ENCODE results near the gene TNFRSF18. TPM values are rescaled to one million over a fixed set of nuclear protein-coding genes. Genes with fewer than 3 reads are reported as not detected.

TNFRSF18 gene
- total and polyA plus RNA-seq, 2 donors (not counting 3 experiments of a cell fraction or from before 2014, with no cell fraction given), result not detected

DNA sequence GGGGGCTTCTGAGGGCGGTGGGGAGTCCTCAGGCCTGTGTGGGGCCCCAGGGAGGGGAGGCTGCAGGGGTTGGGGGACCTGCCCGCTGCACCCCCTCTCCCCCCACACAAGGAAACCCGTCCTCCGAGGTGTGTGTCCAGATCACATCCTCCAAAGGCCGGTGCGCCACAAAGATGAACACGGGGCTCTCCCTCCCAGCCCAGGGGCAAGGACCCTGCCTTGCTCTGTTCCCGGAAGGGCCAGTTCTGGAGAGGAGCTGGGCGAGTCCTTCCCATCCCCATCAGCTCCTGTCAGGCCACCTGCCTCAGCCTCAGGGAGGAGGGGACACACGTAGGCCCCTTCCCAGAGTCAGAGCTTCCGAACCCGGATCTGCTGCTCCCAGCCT is 35.2 kb downstream of the TNFRSF18 start:
- DNase-seq (ENCODE audit: low read depth, low spot score) (no peak), FAIRE-seq (no peak)
- H4K20me1 ChIP-seq (replicated peaks; ENCODE audit: control insufficient read depth, extremely low read depth, insufficient read depth, low read length), result no peaks in the 10 kb centered on the region
- dilution Hi-C loops (cut with MboI; ENCODE audit: extremely low pct_ligation_motif_present, low sequenced_read_pairs), result no loop called here
- ChIA-PET POLR2A (no interaction called here), CTCF (interaction anchor here (1.1 kb wide), 1 partner anchor 16 kb away, joined by 3 read pairs; no protein-coding TSS in a partner anchor)
- intact Hi-C loops (cut with micrococcal nuclease), result no loop called here
- H3K9ac ChIP-seq (replicated peaks; ENCODE audit: extremely low read depth, insufficient read depth, low read length), result no peak overlapping the region
- TF ChIP-seq POLR2AphosphoS5 (IDR thresholded peaks at IDR 0.05; ENCODE audit: insufficient read depth, low read depth, low read length) (no peak), MYC (IDR thresholded peaks at IDR 0.05; ENCODE audit: low read depth, low read length) (no peak), FOS (IDR thresholded peaks at IDR 0.05; ENCODE audit: borderline replicate concordance, insufficient read depth, low read length) (no peak), GATA2 (IDR thresholded peaks at IDR 0.05; ENCODE audit: insufficient read depth, insufficient read length, low read depth, low read length) (no peak), JUN (IDR thresholded peaks at IDR 0.05; ENCODE audit: borderline replicate concordance, insufficient read depth, insufficient read length, low read depth) (no peak), POLR2A (IDR thresholded peaks at IDR 0.05; ENCODE audit: low read depth, low read length) (no peak), EZH2 (IDR thresholded peaks at IDR 0.05; ENCODE audit: borderline replicate concordance, low read depth, low read length, severe bottlenecking) (no peak)
- TF ChIP-seq, protein P1, sequence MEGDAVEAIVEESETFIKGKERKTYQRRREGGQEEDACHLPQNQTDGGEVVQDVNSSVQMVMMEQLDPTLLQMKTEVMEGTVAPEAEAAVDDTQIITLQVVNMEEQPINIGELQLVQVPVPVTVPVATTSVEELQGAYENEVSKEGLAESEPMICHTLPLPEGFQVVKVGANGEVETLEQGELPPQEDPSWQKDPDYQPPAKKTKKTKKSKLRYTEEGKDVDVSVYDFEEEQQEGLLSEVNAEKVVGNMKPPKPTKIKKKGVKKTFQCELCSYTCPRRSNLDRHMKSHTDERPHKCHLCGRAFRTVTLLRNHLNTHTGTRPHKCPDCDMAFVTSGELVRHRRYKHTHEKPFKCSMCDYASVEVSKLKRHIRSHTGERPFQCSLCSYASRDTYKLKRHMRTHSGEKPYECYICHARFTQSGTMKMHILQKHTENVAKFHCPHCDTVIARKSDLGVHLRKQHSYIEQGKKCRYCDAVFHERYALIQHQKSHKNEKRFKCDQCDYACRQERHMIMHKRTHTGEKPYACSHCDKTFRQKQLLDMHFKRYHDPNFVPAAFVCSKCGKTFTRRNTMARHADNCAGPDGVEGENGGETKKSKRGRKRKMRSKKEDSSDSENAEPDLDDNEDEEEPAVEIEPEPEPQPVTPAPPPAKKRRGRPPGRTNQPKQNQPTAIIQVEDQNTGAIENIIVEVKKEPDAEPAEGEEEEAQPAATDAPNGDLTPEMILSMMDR (IDR thresholded peaks at IDR 0.05; ENCODE audit: extremely low read depth in 1 of 2, insufficient read depth in 1 of 2, low read depth in 1 of 2, low read length in 2 of 2), result no peak
- TF ChIP-seq, protein P2, sequence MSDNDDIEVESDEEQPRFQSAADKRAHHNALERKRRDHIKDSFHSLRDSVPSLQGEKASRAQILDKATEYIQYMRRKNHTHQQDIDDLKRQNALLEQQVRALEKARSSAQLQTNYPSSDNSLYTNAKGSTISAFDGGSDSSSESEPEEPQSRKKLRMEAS (IDR thresholded peaks at IDR 0.05; ENCODE audit: insufficient read depth, insufficient read length), result no peak
- H3K27ac ChIP-seq (ENCODE audit: insufficient read depth, low read depth, low read length), result no peak overlapping the region
- H3K9me3 ChIP-seq (replicated peaks; ENCODE audit: control insufficient read depth, insufficient read depth, low read length), result no peaks in the 10 kb centered on the region
- no peaks in the 10 kb centered on the region for H3K4me1 ChIP-seq (ENCODE audit: control insufficient read depth, extremely low read depth, insufficient read depth, low read length)
- H3K9me1 ChIP-seq (replicated peaks; ENCODE audit: control insufficient read depth, extremely low read depth, insufficient read depth, low read length), result no peaks in the 10 kb centered on the region
- no peaks in the 10 kb centered on the region for H3K79me2 ChIP-seq (ENCODE audit: control insufficient read depth, insufficient read depth, low read length)
- no TSS peak for BruUV-seq (replicated peaks)
- peaks cover 16% of the 10 kb centered on the region in 2 experiments for H3K27me3 ChIP-seq (ENCODE audit: control insufficient read depth in 2 of 2, insufficient read depth in 2 of 2, low read length in 2 of 2)
- no peak overlapping the region for H3K4me3 ChIP-seq (replicated peaks in 1 of 3; ENCODE audit: insufficient read depth in 1 of 3, low read depth in 1 of 3, low read length in 3 of 3)
- no peak overlapping the region for H3K4me2 ChIP-seq (ENCODE audit: insufficient read depth, low read length)
- H3K36me3 ChIP-seq (ENCODE audit: control insufficient read depth in 2 of 2, extremely low read depth in 1 of 2, insufficient read depth in 2 of 2, low read length in 2 of 2), result no peaks in the 10 kb centered on the region
- H2AFZ ChIP-seq (ENCODE audit: low read depth, low read length), result no peak overlapping the region

Measured in endothelial cell of umbilical vein (primary cell).